C1 segment of cervical spinal cord (tissue), 14 donors: Measurements from ENCODE around the gene CACNA1I.
A peak's percentile ranks its signal among the peaks of the same experiment; 100 is the strongest.
"Not testable (repeated sequence)": the region's sequence is repeated elsewhere in the genome, so short reads cannot be mapped to it uniquely, and the experiment has no call there.

Experiments used
- DNase-seq, 14 donors: peaks; one replicate each; lab custom pipeline; 2025; lab: John Stamatoyannopoulos, UW

CACNA1I gene

DNA sequence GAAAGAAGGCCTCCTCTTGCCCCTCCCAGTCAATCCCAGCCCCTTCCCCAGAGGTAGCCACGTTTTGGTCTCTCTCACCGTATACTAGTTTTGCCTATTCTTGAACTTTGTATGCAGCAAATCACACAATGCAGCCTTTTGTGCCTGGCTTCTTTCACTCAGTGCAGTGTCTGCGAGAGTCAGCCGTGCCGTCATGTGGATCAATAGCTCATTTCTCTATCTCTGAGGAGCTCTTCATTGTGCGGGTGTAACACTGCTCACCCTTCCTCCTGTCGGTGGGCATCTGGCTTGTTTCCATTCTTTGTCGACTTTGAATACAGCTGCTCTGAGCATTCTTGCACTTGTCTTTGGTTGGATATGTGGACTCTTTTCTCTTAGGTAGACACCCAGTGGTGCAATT lies 146.5 kb downstream of the CACNA1I start:
- peak in 5 of 14 donors; percentile 4 to 24 (median 15) for DNase-seq

GRCh38 chr22:39718206-39718605 lies 147.7 kb downstream of the CACNA1I start:
- DNase-seq: no peak

- DNase-seq: no peak
Observed at GRCh38 chr22:39718921-39719475, 148.4 kb downstream of the CACNA1I start.

DNA sequence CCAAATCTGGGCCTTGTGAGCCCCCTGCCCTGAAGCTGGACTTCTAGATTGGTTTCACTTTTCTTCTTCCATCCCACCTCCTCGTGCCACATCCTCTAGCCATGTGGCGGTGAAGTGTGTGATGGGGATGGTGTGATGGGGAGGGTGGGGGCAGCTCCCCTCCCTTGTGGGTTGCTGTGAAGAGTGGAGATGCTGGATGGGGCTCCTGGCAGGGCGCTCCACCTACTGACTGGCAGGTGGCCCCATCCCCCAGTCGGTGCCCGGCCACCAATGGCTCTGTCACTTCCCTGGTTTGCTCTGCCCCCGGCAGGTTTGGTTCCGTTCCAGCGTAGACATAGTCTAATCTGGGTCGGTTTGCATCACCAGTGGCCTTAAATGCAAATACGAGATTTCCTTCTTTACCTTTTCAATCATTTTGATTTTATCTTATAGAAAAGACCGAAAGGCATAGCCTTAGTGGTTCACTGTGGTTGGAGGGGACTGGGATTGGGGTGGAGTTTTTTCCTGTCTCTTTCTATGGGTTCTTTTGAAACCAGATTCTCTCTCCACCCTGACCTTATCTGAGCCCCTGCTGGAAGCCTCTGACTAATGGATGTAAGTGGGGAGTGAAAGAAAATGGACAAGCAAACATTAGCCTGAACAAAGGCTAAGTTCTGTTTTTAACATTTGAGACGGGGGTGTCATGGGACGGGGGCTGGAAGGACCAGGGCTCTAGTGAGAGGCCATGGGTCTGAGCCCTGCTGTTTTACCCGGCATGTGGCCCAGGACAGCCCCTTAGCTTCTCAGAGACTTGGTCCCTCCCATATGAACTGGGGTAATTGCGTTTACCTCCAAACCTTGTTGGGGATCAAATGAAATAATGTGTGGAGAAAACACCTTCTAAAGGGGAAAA lies 149.3 kb downstream of the CACNA1I start:
- DNase-seq: no peak

GRCh38 chr22:39721206-39722031 lies 150.9 kb downstream of the CACNA1I start:
- DNase-seq: no peak

- DNase-seq: no peak
Observed at GRCh38 chr22:39722032-39722325, 151.4 kb downstream of the CACNA1I start.

DNA sequence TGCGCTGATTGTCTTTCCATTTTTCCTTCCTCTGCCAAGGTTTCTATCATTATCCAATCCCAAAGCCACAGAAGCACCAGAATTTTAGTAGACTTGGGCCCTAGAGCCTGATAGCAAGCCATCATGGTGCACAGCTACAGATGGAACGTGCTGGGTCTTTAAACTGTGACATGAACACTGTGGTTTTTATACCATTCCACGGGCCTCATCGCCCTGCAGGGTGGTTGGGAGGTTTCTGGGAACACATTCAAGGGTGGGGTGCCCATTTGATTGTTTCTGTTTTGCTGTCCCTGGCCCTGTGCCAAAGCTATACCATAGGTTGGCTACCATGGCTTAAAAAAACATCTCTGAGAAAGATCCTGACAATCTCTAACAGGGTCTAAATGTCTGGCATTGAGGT lies 151.9 kb downstream of the CACNA1I start:
- no peak for DNase-seq

GRCh38 chr22:39723463-39723862 lies 152.9 kb downstream of the CACNA1I start:
- no peak for DNase-seq

DNA sequence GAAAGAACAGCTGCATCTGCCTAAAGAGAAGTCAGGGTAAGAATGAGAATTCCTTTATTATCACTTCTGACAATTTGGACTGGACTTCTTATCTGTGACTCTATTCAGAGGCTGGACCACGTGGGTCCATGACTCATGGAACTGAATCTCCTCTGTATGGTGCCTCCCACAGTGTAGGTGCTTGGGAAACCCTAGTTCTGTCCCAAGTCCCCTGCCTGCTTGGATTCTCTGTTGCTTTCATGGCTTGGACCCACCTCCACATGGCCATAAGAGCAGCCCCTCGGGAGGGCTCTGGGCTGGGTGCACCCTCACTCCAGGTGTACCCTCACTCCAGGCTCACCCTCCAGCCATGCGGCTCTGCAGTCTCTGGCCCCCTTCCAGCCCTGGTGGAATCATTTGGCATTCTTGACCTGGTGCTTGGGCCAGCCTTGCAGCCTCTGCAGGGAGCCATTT lies 153.4 kb downstream of the CACNA1I start:
- DNase-seq: no peak

DNA sequence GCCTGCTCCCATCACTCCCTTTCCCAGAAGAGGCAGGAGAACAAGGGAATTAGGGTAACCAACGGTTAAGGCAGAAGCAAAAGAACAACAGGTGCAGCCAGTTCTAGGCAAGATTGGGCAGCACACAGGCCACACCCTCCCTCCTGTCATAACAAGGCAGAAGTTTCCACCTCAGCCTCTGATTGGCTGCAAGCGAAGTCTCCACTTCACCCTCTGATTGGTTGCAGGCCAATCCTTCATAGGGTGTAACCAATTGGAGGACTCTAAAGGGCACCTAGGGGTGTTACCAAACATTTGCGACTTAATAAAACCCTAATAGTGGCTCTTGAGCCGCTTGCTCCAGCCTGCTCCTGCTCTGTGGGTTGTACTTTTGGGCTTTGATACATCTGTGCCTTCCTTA lies 153.8 kb downstream of the CACNA1I start:
- no peak for DNase-seq

DNA sequence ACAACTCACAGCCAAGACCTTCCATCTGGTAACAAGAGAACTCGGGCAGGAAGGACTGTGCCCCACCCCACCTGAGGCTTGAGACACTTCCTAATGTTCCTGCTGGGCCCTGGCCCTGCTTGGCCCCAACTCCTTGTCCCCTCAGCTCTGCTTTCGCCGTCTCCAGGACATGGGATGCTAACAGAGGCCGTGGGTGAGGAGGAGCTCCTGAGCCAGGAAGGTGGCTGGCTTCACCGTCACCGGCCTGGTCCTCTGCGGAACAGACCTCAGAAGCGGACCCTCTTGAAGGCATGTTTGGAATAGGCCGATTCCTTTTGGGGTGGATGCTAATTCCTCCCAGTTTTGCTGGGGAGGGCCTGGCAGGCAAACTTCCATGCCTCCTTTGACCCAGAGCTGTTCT lies 154.3 kb downstream of the CACNA1I start:
- DNase-seq: no peak

DNA sequence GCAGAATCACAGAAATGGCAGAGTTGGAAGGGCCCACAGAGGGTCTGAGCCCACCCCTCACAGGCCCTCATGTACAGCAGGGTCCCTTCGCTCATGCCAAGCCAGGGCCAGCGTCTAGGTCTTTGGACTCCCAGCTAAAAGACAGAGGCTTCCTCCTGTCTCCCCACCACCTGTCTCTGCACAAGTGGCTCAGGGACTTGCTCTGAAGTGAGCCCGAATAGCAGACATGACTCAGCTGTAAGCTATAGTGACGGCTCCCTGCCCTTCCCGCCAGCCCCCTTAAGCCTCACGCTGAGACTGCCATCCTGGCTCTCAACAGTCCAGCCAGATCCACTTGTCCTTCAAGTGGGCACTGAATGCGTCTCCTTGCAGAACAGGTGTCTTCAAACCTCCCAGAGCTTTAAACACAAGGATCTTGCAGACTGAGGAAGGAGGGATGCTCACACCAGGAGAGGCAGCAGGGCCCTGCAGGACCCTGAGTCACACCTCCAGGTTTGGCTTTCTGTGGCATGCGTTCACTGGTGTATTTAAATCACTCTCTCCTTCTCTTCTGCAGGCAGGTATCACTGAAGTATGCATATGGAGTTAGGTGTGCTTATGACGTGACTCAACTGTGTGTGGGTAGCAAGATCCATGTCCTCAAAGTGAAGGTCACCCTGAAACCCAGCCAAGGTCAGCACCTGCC lies 154.9 kb downstream of the CACNA1I start:
- no peak for DNase-seq

DNA sequence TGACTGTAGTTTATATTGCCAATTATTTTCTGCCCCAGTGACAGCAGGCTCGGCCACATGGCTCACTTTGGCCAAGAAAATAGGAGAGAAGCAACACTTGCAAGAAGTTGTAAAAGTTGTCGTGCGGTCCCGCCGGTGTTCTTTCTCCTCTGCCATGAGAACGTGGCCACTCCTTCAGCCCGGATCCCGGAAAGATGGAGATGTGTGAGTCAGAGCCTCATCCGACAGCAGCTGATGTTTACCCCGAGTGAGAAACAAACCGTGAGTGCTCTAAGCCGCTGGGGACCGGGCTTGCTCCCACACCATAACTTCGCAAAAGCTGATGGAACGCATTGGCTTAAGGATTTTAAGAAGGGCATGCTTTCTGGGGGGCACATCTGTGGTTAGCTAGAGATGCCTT lies 157.0 kb downstream of the CACNA1I start:
- DNase-seq: no peak

DNA sequence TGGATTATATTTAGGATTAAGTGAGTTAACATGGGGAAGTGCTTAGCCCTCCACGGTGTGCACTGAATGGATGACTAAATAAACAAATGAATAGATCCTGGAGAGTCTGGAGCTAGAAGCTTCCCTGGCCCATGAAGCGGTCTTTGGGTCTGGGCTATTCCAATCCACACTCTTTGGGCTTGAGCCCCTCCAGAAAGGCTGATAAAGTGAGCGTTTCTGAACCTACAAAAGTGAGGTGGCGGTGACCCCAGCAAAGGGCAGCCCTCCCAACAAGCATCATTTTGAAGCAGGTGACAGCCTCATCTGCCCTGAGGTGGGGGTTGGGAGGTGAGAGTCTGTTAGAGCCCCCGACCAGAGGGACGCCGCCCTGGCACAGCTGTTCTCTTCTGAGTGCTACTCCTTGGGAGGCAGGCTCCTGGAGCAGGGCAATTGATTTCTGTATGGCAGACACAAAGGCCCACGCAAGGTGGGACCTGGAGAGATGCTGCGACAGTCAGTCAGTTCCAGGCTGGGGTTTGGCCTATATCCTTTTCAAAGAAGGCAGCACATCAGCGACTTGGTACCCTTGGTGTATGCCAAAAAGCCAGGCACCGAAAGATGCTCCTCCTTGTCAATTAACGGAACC lies 157.8 kb downstream of the CACNA1I start:
- no peak for DNase-seq

DNA sequence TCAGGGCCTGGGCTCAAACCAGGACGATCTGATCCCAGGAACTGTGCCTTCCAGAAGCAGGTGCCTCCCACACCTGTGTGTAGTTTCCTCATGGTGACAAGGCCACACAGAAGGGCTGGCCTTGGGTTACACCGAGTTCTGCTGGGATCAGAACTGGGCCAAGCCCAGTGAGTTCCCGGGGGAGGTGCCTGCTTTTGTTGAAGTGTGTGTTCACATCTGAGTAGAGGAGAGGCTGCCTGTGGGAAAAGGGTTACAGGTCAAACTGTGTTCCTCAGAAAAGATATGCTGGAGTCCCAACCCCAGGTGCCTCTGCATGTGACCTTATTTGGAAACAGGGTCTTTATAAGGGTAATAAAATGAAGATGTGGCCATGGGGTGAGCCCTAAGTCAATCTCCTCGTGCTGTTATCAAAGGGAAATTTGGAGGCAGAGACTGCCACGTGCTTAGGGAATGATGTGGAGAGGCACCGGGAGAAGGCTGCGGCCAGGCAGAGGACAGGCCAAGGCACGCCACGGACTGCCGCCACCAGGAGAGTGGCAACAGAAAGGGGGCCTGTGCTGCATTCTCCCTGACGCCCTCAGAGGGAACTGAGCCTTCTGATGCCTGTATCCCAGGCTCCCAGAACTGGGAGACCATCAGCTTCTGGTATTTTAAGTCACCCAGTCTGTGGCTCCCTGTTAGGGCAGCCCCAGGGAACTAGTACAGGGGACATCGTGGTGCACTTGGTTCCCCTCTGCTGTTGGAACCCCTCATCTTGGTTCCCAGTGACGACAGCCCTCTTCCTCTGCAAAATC lies 158.8 kb downstream of the CACNA1I start:
- no peak for DNase-seq

DNA sequence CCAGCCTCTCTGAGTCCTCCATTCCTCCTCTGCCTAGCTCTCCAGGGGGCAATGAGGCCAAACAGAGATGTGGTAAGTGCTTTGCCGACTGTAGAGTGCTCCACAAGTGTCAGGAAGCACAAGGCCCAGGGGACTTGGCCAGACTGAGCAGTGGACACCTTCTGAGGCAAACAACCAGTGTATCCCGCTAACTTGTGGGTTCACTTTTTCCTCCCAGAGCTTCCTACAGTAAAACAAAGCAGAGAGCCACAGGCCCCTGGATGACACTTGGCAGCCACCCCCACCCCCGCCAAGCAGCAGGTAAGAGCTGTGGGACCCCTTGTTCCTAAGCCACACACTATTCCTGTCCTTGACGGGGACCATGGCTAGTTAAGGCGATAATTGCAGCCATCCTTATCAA lies 160.9 kb downstream of the CACNA1I start:
- no peak for DNase-seq

DNA sequence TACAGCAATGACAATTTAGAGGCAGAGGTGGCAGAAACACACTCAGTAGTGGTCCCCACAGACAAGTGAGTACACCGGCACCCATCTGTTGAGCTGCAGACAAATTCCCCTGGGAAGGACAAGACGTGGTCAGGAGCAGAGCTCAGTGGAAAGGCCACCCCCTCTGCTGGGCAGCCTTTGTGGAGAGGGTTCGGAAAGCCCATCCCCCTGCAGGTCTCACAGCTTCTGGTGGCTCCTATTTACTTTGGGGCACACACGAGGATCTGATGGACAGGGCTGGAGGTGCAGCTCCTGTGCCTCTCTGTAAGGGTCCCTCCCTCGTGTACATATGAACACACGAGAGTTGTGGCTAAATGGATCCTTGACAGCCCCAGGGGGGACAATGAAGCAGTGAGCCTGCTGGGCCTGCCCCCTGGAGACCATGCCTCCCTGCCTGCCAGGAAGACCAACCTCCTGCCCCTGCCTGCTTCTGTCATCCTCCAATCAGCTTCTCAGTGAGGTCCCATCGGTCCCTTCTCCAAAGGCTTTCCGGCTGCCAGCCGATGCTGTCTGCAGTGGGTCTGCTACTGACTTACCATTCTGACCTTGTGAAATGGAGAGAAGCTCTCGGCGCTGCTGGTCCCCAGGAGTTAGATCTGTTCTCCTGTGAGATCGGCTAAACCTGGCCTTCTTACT lies 161.5 kb downstream of the CACNA1I start:
- DNase-seq: no peak

- DNase-seq: no peak
Observed at GRCh38 chr22:39732625-39733024, 162.1 kb downstream of the CACNA1I start.

GRCh38 chr22:39733191-39733590 lies 162.6 kb downstream of the CACNA1I start:
- DNase-seq: no peak

GRCh38 chr22:39734046-39734445 lies 163.5 kb downstream of the CACNA1I start:
- DNase-seq: not testable (repeated sequence)
